Measurements from ENCODE around the gene AMN1. TPM values are rescaled to one million over a fixed set of nuclear protein-coding genes. Genes with fewer than 3 reads are reported as not detected.
"Not testable (repeated sequence)": the region's sequence is repeated elsewhere in the genome, so short reads cannot be mapped to it uniquely, and the experiment has no call there.

The AMN1 gene
- total RNA-seq, 1 experiment from 2014 or later = 3.9 TPM

DNA sequence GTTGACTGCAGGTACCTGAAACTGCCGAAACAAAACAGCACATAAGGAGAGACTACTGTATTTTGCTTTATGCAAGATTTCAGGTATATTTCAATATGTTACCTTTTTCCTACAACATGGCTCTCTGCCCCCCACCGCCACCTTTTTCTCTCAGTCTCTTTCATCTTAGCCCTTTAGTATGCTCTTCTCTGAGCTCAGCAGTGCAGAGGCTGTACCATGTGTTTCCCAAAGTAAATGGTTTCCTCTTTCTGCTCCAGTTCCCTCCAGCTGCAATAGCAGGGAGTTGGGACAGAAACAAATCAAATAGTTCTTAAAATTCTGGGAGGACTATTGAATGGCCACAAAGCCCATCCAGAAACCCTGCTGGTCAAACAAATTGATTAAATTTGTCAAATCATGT lies 4.3 kb downstream of the AMN1 start:
- no peaks in the 10 kb centered on the region for H3F3A ChIP-seq (ENCODE audit: low read length, unreplicated experiment)
- H3K79me2 ChIP-seq (ENCODE audit: low read length) = peaks cover 3% of the 10 kb centered on the region
- ChIA-PET POLR2A (ENCODE audit: unreplicated experiment) (no interaction called here), CTCF (no interaction called here)
- TF ChIP-seq EZH2 (IDR thresholded peaks at IDR 0.05; ENCODE audit: low read length, unreplicated experiment) = no peak
- TF ChIP-seq, protein P1, sequence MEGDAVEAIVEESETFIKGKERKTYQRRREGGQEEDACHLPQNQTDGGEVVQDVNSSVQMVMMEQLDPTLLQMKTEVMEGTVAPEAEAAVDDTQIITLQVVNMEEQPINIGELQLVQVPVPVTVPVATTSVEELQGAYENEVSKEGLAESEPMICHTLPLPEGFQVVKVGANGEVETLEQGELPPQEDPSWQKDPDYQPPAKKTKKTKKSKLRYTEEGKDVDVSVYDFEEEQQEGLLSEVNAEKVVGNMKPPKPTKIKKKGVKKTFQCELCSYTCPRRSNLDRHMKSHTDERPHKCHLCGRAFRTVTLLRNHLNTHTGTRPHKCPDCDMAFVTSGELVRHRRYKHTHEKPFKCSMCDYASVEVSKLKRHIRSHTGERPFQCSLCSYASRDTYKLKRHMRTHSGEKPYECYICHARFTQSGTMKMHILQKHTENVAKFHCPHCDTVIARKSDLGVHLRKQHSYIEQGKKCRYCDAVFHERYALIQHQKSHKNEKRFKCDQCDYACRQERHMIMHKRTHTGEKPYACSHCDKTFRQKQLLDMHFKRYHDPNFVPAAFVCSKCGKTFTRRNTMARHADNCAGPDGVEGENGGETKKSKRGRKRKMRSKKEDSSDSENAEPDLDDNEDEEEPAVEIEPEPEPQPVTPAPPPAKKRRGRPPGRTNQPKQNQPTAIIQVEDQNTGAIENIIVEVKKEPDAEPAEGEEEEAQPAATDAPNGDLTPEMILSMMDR (conservative IDR thresholded peaks at IDR 0.05; ENCODE audit: low read depth, low read length) = no peak
- no peak for TF ChIP-seq EZH2phosphoT487 (IDR thresholded peaks at IDR 0.05; ENCODE audit: borderline replicate concordance, low read length)
- no peaks in the 10 kb centered on the region for H3K36me3 ChIP-seq (ENCODE audit: low read depth, low read length)
- no peak overlapping the region for H2AFZ ChIP-seq (ENCODE audit: low read length)
- DNase-seq = no peak
- H3K4me1 ChIP-seq (ENCODE audit: insufficient read depth, low read length) = peaks cover 8% of the 10 kb centered on the region; the same call in 1 of the 2 replicates
- no TSS peak for BruUV-seq (replicated peaks)
- no peak overlapping the region for H3K9ac ChIP-seq (ENCODE audit: low read length)
- no peaks in the 10 kb centered on the region for H3K9me2 ChIP-seq (replicated peaks; ENCODE audit: low read length)
- no peak overlapping the region for H3K4me3 ChIP-seq (ENCODE audit: low read length)
- no peaks in the 10 kb centered on the region for H4K20me1 ChIP-seq (ENCODE audit: low read length)
- no peak overlapping the region for H3K4me2 ChIP-seq (ENCODE audit: low read length)
- no peaks in the 10 kb centered on the region for H3K27me3 ChIP-seq (ENCODE audit: low read length)
- no peak for ATAC-seq
- H3K9me3 ChIP-seq (ENCODE audit: low read length) = no peaks in the 10 kb centered on the region
- intact Hi-C loops (cut with micrococcal nuclease) = no loop called here
- no peak overlapping the region for H3K27ac ChIP-seq (ENCODE audit: low read length)

DNA sequence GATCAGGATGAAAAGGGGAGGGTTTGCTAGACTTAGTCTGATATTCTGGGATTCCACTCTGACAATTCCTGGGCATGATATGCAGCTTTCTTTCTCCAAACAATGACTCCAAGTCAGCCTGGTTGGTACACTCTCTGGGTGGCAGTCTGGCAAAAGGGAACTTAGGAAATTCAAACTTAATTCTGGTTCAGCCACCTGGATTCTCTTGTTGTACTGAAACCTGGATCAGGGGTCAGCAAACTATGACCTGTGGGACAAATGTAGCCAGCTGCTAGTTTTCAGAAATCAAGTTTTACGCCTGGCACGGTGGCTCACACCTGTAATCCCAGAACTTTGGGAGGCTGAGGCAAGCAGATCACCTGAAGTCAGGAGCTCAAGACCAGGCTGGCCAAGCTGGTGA lies 6.2 kb downstream of the AMN1 start:
- Histone ChIP-seq H3K4me3 (ENCODE audit: low read length) (no peak overlapping the region), H3K9me3 (ENCODE audit: low read length) (no peaks in the 10 kb centered on the region), H3K4me2 (ENCODE audit: low read length) (no peak overlapping the region), H2AFZ (ENCODE audit: low read length) (no peak overlapping the region), H3F3A (ENCODE audit: low read length, unreplicated experiment) (no peaks in the 10 kb centered on the region), H3K36me3 (ENCODE audit: low read depth, low read length) (no peaks in the 10 kb centered on the region), H3K79me2 (ENCODE audit: low read length) (no peaks in the 10 kb centered on the region), H4K20me1 (ENCODE audit: low read length) (no peaks in the 10 kb centered on the region), H3K27ac (ENCODE audit: low read length) (no peak overlapping the region), H3K4me1 (ENCODE audit: insufficient read depth, low read length) (no peaks in the 10 kb centered on the region), H3K27me3 (ENCODE audit: low read length) (no peaks in the 10 kb centered on the region), H3K9ac (ENCODE audit: low read length) (no peak overlapping the region), H3K9me2 (replicated peaks; ENCODE audit: low read length) (no peaks in the 10 kb centered on the region)
- DNase-seq = no peak
- ChIA-PET POLR2A (ENCODE audit: unreplicated experiment) (no interaction called here), CTCF (no interaction called here)
- no TSS peak for BruUV-seq (replicated peaks)
- intact Hi-C loops (cut with micrococcal nuclease) = no loop called here
- no peak for TF ChIP-seq EZH2phosphoT487 (IDR thresholded peaks at IDR 0.05; ENCODE audit: borderline replicate concordance, low read length)
- no peak for TF ChIP-seq EZH2 (IDR thresholded peaks at IDR 0.05; ENCODE audit: low read length, unreplicated experiment)
- ATAC-seq = no peak

DNA sequence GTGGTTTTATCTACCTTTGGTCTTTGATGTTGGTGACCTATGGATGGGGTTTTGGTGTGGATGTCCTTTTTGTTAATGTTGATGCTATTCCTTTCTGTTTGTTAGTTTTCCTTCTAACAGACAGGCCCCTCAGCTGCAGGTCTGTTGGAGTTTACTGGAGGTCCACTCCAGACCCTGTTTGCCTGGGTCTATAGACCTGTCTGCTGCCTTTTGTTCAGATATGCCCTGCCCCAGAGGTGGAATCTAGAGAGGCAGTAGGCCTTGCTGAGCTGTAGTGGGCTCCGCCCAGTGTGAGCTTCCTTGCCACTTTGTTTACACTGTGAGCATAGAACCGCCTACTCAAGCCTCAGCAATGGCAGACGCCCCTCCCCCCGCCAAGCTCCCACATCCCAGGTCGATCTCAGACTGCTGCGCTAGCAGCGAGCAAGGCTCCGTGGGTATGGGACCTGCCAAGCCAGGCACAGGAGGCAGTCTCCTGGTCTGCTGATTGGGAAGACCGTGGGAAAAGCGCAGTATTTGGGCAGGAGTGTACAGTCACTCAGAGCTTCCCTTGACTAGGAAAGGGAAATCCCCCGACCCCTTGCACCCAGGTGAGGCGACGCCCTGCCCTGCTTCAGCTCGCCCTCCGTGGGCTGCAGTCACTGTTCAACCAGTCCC lies 10.2 kb downstream of the AMN1 start:
- H3K4me1 ChIP-seq (ENCODE audit: insufficient read depth, low read length); H3K79me2 ChIP-seq (ENCODE audit: low read length); DNase-seq; H3K27me3 ChIP-seq (ENCODE audit: low read length); POLR2A ChIA-PET (ENCODE audit: unreplicated experiment); CTCF ChIA-PET; H3K27ac ChIP-seq (ENCODE audit: low read length); H3K36me3 ChIP-seq (ENCODE audit: low read depth, low read length); H3K4me3 ChIP-seq (ENCODE audit: low read length); H4K20me1 ChIP-seq (ENCODE audit: low read length); BruUV-seq (replicated peaks); ATAC-seq; H2AFZ ChIP-seq (ENCODE audit: low read length); H3F3A ChIP-seq (ENCODE audit: low read length, unreplicated experiment); intact Hi-C loops (cut with micrococcal nuclease); H3K9ac ChIP-seq (ENCODE audit: low read length); H3K4me2 ChIP-seq (ENCODE audit: low read length); H3K9me2 ChIP-seq (replicated peaks; ENCODE audit: low read length); H3K9me3 ChIP-seq (ENCODE audit: low read length): not testable (repeated sequence)

- H3K27ac ChIP-seq (ENCODE audit: low read length); CTCF ChIA-PET; H3F3A ChIP-seq (ENCODE audit: low read length, unreplicated experiment); POLR2A ChIA-PET (ENCODE audit: unreplicated experiment); H3K4me3 ChIP-seq (ENCODE audit: low read length); H3K79me2 ChIP-seq (ENCODE audit: low read length); DNase-seq; H3K9me3 ChIP-seq (ENCODE audit: low read length); H3K9me2 ChIP-seq (replicated peaks; ENCODE audit: low read length); H3K4me2 ChIP-seq (ENCODE audit: low read length); H3K9ac ChIP-seq (ENCODE audit: low read length); H4K20me1 ChIP-seq (ENCODE audit: low read length); ATAC-seq; H2AFZ ChIP-seq (ENCODE audit: low read length); intact Hi-C loops (cut with micrococcal nuclease); BruUV-seq (replicated peaks); H3K4me1 ChIP-seq (ENCODE audit: insufficient read depth, low read length); H3K36me3 ChIP-seq (ENCODE audit: low read depth, low read length); H3K27me3 ChIP-seq (ENCODE audit: low read length): not testable (repeated sequence)
These were observed 11.8 kb downstream of the AMN1 start for GRCh38 chr12:31716998-31717397.

Data from PC-3 (cell line).